Measurements from ENCODE around the gene FKBP8. TPM values are rescaled to one million over a fixed set of nuclear protein-coding genes. Genes with fewer than 3 reads are reported as not detected.

Gene FKBP8
- total RNA-seq, 1 experiment from 2014 or later, result 184 TPM

- no peak for TF ChIP-seq CTCF (IDR thresholded peaks at IDR 0.05; ENCODE audit: insufficient read depth in 1 of 2, low read depth in 1 of 2, low read length in 1 of 2, severe bottlenecking in 1 of 2, unreplicated experiment in 1 of 2)
- Mint-ChIP-seq H3K27ac (ENCODE audit: unreplicated experiment) (no peak overlapping the region), H3K27me3 (ENCODE audit: insufficient read depth, unreplicated experiment) (no peaks in the 10 kb centered on the region), H3K36me3 (ENCODE audit: insufficient read depth, unreplicated experiment) (peaks cover 15% of the 10 kb centered on the region), H3K4me1 (ENCODE audit: low read depth, unreplicated experiment) (no peaks in the 10 kb centered on the region), H3K9me3 (ENCODE audit: unreplicated experiment) (no peaks in the 10 kb centered on the region), H3K4me3 (ENCODE audit: unreplicated experiment) (no peak overlapping the region)
- no TSS peak for BruUV-seq (replicated peaks)
- H3K9me3 ChIP-seq, result no peaks in the 10 kb centered on the region
- CTCF ChIA-PET, result interaction anchor here (0.6 kb wide), 2 partner anchors 9 to 63 kb away, joined by 3 to 16 read pairs; no protein-coding TSS in a partner anchor
- no peak for DNase-seq
- H3K4me1 ChIP-seq, result no peaks in the 10 kb centered on the region
- POLR2A ChIA-PET, result no interaction called here
- intact Hi-C loops (cut with micrococcal nuclease; ENCODE audit: unreplicated experiment), result no loop called here
- H3K27me3 ChIP-seq (replicated peaks; ENCODE audit: control insufficient read depth, insufficient read depth, low read length), result no peaks in the 10 kb centered on the region
- H3K36me3 ChIP-seq (ENCODE audit: control insufficient read depth, insufficient read depth, low read length), result no peaks in the 10 kb centered on the region; the same call in none of the 2 replicates
- no peak overlapping the region for H3K4me3 ChIP-seq (ENCODE audit: low read depth, low read length)
These were observed 11.9 kb downstream of the FKBP8 start for GRCh38 chr19:18531485-18531884.

- H3K4me3 Mint-ChIP-seq (ENCODE audit: unreplicated experiment), result no peak overlapping the region
- intact Hi-C loops (cut with micrococcal nuclease; ENCODE audit: unreplicated experiment), result no loop called here
- TF ChIP-seq CTCF (IDR thresholded peaks at IDR 0.05; ENCODE audit: insufficient read depth in 1 of 2, low read depth in 1 of 2, low read length in 1 of 2, severe bottlenecking in 1 of 2, unreplicated experiment in 1 of 2), result no peak
- Histone ChIP-seq H3K9me3 (no peaks in the 10 kb centered on the region), H3K36me3 (ENCODE audit: control insufficient read depth, insufficient read depth, low read length) (no peaks in the 10 kb centered on the region; the same call in none of the 2 replicates), H3K4me1 (no peaks in the 10 kb centered on the region), H3K27me3 (replicated peaks; ENCODE audit: control insufficient read depth, insufficient read depth, low read length) (no peaks in the 10 kb centered on the region), H3K4me3 (ENCODE audit: low read depth, low read length) (no peak overlapping the region)
- ChIA-PET CTCF (no interaction called here), POLR2A (no interaction called here)
- DNase-seq, result no peak
- H3K36me3 Mint-ChIP-seq (ENCODE audit: insufficient read depth, unreplicated experiment), result peaks cover 8% of the 10 kb centered on the region
- no peaks in the 10 kb centered on the region for H3K4me1 Mint-ChIP-seq (ENCODE audit: low read depth, unreplicated experiment)
- H3K27ac Mint-ChIP-seq (ENCODE audit: unreplicated experiment), result no peak overlapping the region
- BruUV-seq (replicated peaks), result no TSS peak
- no peaks in the 10 kb centered on the region for H3K9me3 Mint-ChIP-seq (ENCODE audit: unreplicated experiment)
- no peaks in the 10 kb centered on the region for H3K27me3 Mint-ChIP-seq (ENCODE audit: insufficient read depth, unreplicated experiment)
These were observed 13.6 kb downstream of the FKBP8 start for GRCh38 chr19:18529782-18530181.

- Mint-ChIP-seq H3K9me3 (ENCODE audit: unreplicated experiment) (no peaks in the 10 kb centered on the region), H3K36me3 (ENCODE audit: insufficient read depth, unreplicated experiment) (peaks cover 9% of the 10 kb centered on the region), H3K4me3 (ENCODE audit: unreplicated experiment) (no peak overlapping the region), H3K27ac (ENCODE audit: unreplicated experiment) (no peak overlapping the region), H3K4me1 (ENCODE audit: low read depth, unreplicated experiment) (no peaks in the 10 kb centered on the region), H3K27me3 (ENCODE audit: insufficient read depth, unreplicated experiment) (no peaks in the 10 kb centered on the region)
- H3K4me3 ChIP-seq (ENCODE audit: low read depth, low read length), result no peak overlapping the region
- no peak for DNase-seq
- TF ChIP-seq CTCF (IDR thresholded peaks at IDR 0.05; ENCODE audit: insufficient read depth in 1 of 2, low read depth in 1 of 2, low read length in 1 of 2, severe bottlenecking in 1 of 2, unreplicated experiment in 1 of 2), result no peak
- CTCF ChIA-PET, result no interaction called here
- BruUV-seq (replicated peaks), result no TSS peak
- POLR2A ChIA-PET, result no interaction called here
- no peaks in the 10 kb centered on the region for H3K27me3 ChIP-seq (replicated peaks; ENCODE audit: control insufficient read depth, insufficient read depth, low read length)
- H3K4me1 ChIP-seq, result no peaks in the 10 kb centered on the region
- intact Hi-C loops (cut with micrococcal nuclease; ENCODE audit: unreplicated experiment), result no loop called here
- H3K9me3 ChIP-seq, result no peaks in the 10 kb centered on the region
- H3K36me3 ChIP-seq (ENCODE audit: control insufficient read depth, insufficient read depth, low read length), result no peaks in the 10 kb centered on the region; the same call in 1 of the 2 replicates
These were observed 17.1 kb downstream of the FKBP8 start for GRCh38 chr19:18526316-18526715.
